ENCODE measurements around the gene FAM240A. TPM values are rescaled to one million over a fixed set of nuclear protein-coding genes. Genes with fewer than 3 reads are reported as not detected.

FAM240A gene
- total and polyA plus RNA-seq, 10 of the 15 experiments (the other 5 are each of a cell fraction or from before 2014, with no cell fraction given): not detected

- Histone ChIP-seq H2AFZ (ENCODE audit: control insufficient read depth, low read depth, low read length) (no peak overlapping the region), H3K27me3 (replicated peaks in 1 of 2; ENCODE audit: control insufficient read depth in 2 of 2, insufficient read depth in 2 of 2, low read length in 1 of 2) (peaks cover 0 to 3% of the 10 kb centered on the region in 2 experiments; a peak in 1 of 4 replicates), H3K36me3 (ENCODE audit: control insufficient read depth in 2 of 2, insufficient read depth in 2 of 2, low read length in 1 of 2) (no peaks in the 10 kb centered on the region), H3K4me3 (no peak overlapping the region), H3K9me3 (replicated peaks; ENCODE audit: control insufficient read depth, insufficient read depth, low read length) (no peaks in the 10 kb centered on the region; the same call in 2 of the 3 replicates), H3K27ac (ENCODE audit: control insufficient read depth, insufficient read depth) (no peak overlapping the region), H4K20me1 (ENCODE audit: control insufficient read depth, insufficient read depth) (no peaks in the 10 kb centered on the region), H3K4me1 (ENCODE audit: control insufficient read depth, insufficient read depth, low read length) (no peaks in the 10 kb centered on the region), H3K79me2 (ENCODE audit: control insufficient read depth, insufficient read depth, low read length) (no peaks in the 10 kb centered on the region), H3K9ac (ENCODE audit: control insufficient read depth, insufficient read depth, low read length) (no peak overlapping the region), H3K4me2 (ENCODE audit: control insufficient read depth, insufficient read depth) (no peak overlapping the region)
- no peak for TF ChIP-seq ZNF207 (IDR thresholded peaks at IDR 0.05; ENCODE audit: borderline replicate concordance)
- no peak for TF ChIP-seq ZZZ3 (IDR thresholded peaks at IDR 0.05; ENCODE audit: control insufficient read depth, insufficient read length, low read depth)
- ATAC-seq: no peak
- WGBS (ENCODE audit: insufficient coverage, insufficient replicate concordance, low lambda C conversion rate, missing lambda C conversion rate): 50% methylated on average over 2 of the region's 2 CpGs
- POLR2A ChIA-PET: no interaction called here
- BruUV-seq (replicated peaks): no TSS peak
- RAD21 ChIA-PET (ENCODE audit: unreplicated experiment): no interaction called here
- SMC1A ChIA-PET (ENCODE audit: uncharacterized antibody, unreplicated experiment): interaction anchor here (0.6 kb wide), 1 partner anchor 11 kb away, joined by 3 read pairs; no protein-coding TSS in a partner anchor
- DNase-seq (ENCODE audit: low read depth, low spot score): no peak
- in situ Hi-C loops (cut with MboI): no loop called here
- intact Hi-C loops (cut with micrococcal nuclease; ENCODE audit: unreplicated experiment): no loop called here
- no peak for FAIRE-seq
- CTCF ChIA-PET: interaction anchor here (1.6 kb wide), 1 partner anchor 86 kb away, joined by 3 read pairs; no protein-coding TSS in a partner anchor
Observed at GRCh38 chr3:46574243-46574646, 38.1 kb upstream of the FAM240A start.

GRCh38 chr3:46574881-46575576 is 37.3 kb upstream of the FAM240A start:
- POLR2A ChIA-PET: no interaction called here
- peaks cover 0 to 3% of the 10 kb centered on the region in 2 experiments; a peak in 1 of 4 replicates for H3K27me3 ChIP-seq (replicated peaks in 1 of 2; ENCODE audit: control insufficient read depth in 2 of 2, insufficient read depth in 2 of 2, low read length in 1 of 2)
- FAIRE-seq: no peak
- in situ Hi-C loops (cut with MboI) (no loop called here), intact Hi-C loops (cut with micrococcal nuclease; ENCODE audit: unreplicated experiment) (no loop called here)
- H3K27ac ChIP-seq (ENCODE audit: control insufficient read depth, insufficient read depth): no peak overlapping the region
- H3K36me3 ChIP-seq (ENCODE audit: control insufficient read depth in 2 of 2, insufficient read depth in 2 of 2, low read length in 1 of 2): no peaks in the 10 kb centered on the region
- ATAC-seq: no peak
- H4K20me1 ChIP-seq (ENCODE audit: control insufficient read depth, insufficient read depth): no peaks in the 10 kb centered on the region
- CTCF ChIA-PET: interaction anchor here (0.6 to 1.6 kb wide), 3 partner anchors 65 to 1281 kb away, joined by 3 to 5 read pairs (median 4); no protein-coding TSS in a partner anchor
- WGBS (ENCODE audit: insufficient coverage, insufficient replicate concordance, low lambda C conversion rate, missing lambda C conversion rate): 52% methylated on average over 5 of the region's 5 CpGs
- SMC1A ChIA-PET (ENCODE audit: uncharacterized antibody, unreplicated experiment): no interaction called here
- H3K4me3 ChIP-seq: no peak overlapping the region
- no peak overlapping the region for H3K4me2 ChIP-seq (ENCODE audit: control insufficient read depth, insufficient read depth)
- no peak overlapping the region for H2AFZ ChIP-seq (ENCODE audit: control insufficient read depth, low read depth, low read length)
- H3K79me2 ChIP-seq (ENCODE audit: control insufficient read depth, insufficient read depth, low read length): no peaks in the 10 kb centered on the region
- H3K9me3 ChIP-seq (replicated peaks; ENCODE audit: control insufficient read depth, insufficient read depth, low read length): no peaks in the 10 kb centered on the region
- TF ChIP-seq RUNX3 (IDR thresholded peaks at IDR 0.05; ENCODE audit: low read length) (no peak), HDAC6 (IDR thresholded peaks at IDR 0.05; ENCODE audit: unreplicated experiment) (no peak), BRCA1 (IDR thresholded peaks at IDR 0.05; ENCODE audit: low read depth, low read length) (no peak), ZNF274 (IDR thresholded peaks at IDR 0.05; ENCODE audit: insufficient read depth, insufficient read length) (no peak), CBFB (IDR thresholded peaks at IDR 0.05; ENCODE audit: low read depth) (no peak), TARDBP (IDR thresholded peaks at IDR 0.05; ENCODE audit: borderline replicate concordance) (no peak), NBN (IDR thresholded peaks at IDR 0.05) (no peak), ZBTB33 (IDR thresholded peaks at IDR 0.05) (no peak)
- H3K9ac ChIP-seq (ENCODE audit: control insufficient read depth, insufficient read depth, low read length): no peak overlapping the region
- RAD21 ChIA-PET (ENCODE audit: unreplicated experiment): no interaction called here
- no peak for DNase-seq (ENCODE audit: low read depth, low spot score)
- BruUV-seq (replicated peaks): no TSS peak
- no peaks in the 10 kb centered on the region for H3K4me1 ChIP-seq (ENCODE audit: control insufficient read depth, insufficient read depth, low read length)

All from GM12878 (cell line).